Tibial nerve (tissue), 4 donors: ENCODE results near the gene CDAN1.

Source experiments
- EP300 ChIP-seq, 2 donors: sonication (generic); formaldehyde crosslinking; IDR thresholded peaks; one replicate each; pipeline ENCODE4 v1.6.1; 2017; ENCODE audit warnings: antibody characterized with exemption in 2 of 2, mild to moderate bottlenecking in 1 of 2
- TF ChIP-seq, protein P1 (sequence below), 5 experiments: fragments of 200-600 bp in 3 of 5; fragments of 450-650 bp in 2 of 5; sonication (generic) in 3 of 5; IDR thresholded peaks; one replicate each; pipeline ENCODE4 v1.5.1; 2016 to 2019; ENCODE audit warnings: antibody characterized with exemption in 5 of 5, mild to moderate bottlenecking in 3 of 5, moderate library complexity in 2 of 5

DNA sequence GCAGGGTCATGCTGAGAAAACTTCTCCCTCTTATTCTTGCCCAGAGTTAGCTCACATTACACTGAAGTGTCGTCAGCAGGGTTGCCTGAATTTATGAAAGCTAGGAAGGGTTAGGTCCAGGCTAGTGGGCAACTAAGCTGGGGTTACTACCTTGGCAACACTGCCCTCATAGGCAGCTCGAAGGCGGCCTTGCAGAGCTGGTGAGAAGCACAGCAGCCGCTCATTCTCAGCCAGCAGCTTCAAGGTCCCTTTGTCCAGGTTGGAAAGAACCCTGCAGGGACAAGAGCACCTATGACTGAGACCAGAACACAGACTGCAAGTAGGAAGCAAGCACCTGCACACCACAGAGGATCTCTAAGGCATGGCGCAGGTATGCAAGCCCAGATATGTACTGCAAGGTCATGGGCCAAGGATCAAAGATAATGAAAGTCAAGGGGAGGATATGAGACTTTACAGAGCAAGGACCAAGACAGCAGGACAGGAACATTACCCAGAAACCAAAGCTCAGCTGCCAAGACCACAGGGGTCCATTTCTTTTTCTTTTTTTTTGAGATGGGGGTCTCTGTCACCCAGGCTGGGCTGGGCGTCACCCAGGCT, 2.8 kb downstream of the CDAN1 start:
- TF ChIP-seq, protein P1, sequence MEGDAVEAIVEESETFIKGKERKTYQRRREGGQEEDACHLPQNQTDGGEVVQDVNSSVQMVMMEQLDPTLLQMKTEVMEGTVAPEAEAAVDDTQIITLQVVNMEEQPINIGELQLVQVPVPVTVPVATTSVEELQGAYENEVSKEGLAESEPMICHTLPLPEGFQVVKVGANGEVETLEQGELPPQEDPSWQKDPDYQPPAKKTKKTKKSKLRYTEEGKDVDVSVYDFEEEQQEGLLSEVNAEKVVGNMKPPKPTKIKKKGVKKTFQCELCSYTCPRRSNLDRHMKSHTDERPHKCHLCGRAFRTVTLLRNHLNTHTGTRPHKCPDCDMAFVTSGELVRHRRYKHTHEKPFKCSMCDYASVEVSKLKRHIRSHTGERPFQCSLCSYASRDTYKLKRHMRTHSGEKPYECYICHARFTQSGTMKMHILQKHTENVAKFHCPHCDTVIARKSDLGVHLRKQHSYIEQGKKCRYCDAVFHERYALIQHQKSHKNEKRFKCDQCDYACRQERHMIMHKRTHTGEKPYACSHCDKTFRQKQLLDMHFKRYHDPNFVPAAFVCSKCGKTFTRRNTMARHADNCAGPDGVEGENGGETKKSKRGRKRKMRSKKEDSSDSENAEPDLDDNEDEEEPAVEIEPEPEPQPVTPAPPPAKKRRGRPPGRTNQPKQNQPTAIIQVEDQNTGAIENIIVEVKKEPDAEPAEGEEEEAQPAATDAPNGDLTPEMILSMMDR (IDR thresholded peaks at IDR 0.05) = no peak
- TF ChIP-seq EP300 (IDR thresholded peaks at IDR 0.05) = no peak
